Right lobe of liver (tissue), 4 donors: ENCODE data around the gene WSCD2.

Source experiments
- CTCF ChIP-seq, 4 donors: fragments of 200-600 bp in 3 of 4; fragments of 450-650 bp in 1 of 4; IDR thresholded peaks; one replicate each; pipeline versions ENCODE4 v1.5.1 to v1.8.0; 2016 to 2022; ENCODE audit warnings: antibody characterized with exemption in 4 of 4, mild to moderate bottlenecking in 2 of 4
- POLR2A ChIP-seq: fragments of 450-650 bp; IDR thresholded peaks from one replicate; pipeline ENCODE4 v1.6.1; 2017; ENCODE audit warnings: antibody characterized with exemption, mild to moderate bottlenecking
- donor health status: DM: no; HTN: no; CAD: no.
- donor health status: DM: no; HTN: no; CAD: no.
- donor health status: DM: no; HTN: yes; CAD: no.

- TF ChIP-seq CTCF (IDR thresholded peaks at IDR 0.05): no peak
- TF ChIP-seq POLR2A: no peak
Measured at GRCh38 chr12:108146035-108146893, 17.2 kb downstream of the WSCD2 start.
